ENCODE results near the gene GFOD1. TPM values are rescaled to one million over a fixed set of nuclear protein-coding genes. Genes with fewer than 3 reads are reported as not detected.

GFOD1 gene
- total RNA-seq, 1 experiment from 2014 or later = 6.1 TPM

- Histone ChIP-seq H2BK12ac (ENCODE audit: insufficient read length, low read depth, low read length) (no peak overlapping the region), H2BK20ac (ENCODE audit: low read depth, low read length, poor library complexity, severe bottlenecking) (no peak overlapping the region), H3T11ph (ENCODE audit: low read length) (no peak overlapping the region), H2AK5ac (ENCODE audit: insufficient read length, low read length) (no peak overlapping the region), H3K27ac (ENCODE audit: insufficient read length, low read depth, low read length) (no peak overlapping the region), H4K20me1 (ENCODE audit: control insufficient read depth, insufficient read depth, insufficient read length) (no peaks in the 10 kb centered on the region), H3K56ac (ENCODE audit: insufficient read length, low read depth, low read length) (no peak overlapping the region), H2BK15ac (ENCODE audit: low read depth, low read length) (no peak overlapping the region), H3K9me3 (ENCODE audit: control insufficient read depth, low read depth, low read length) (no peaks in the 10 kb centered on the region), H3K79me1 (ENCODE audit: insufficient read depth, low read depth, low read length, poor library complexity, severe bottlenecking) (no peaks in the 10 kb centered on the region), H3K4ac (ENCODE audit: low read depth, low read length) (no peak overlapping the region), H2BK5ac (ENCODE audit: insufficient read length, low read length) (no peak overlapping the region), H4K91ac (ENCODE audit: insufficient read length, low read depth, low read length) (no peak overlapping the region), H3K4me1 (ENCODE audit: insufficient read depth, low read length) (no peaks in the 10 kb centered on the region; the same call in 1 of the 2 replicates), H3K23me2 (ENCODE audit: insufficient read length, low read depth, low read length, poor library complexity, severe bottlenecking) (no peaks in the 10 kb centered on the region), H2BK120ac (ENCODE audit: low read depth, low read length, poor library complexity, severe bottlenecking) (no peak overlapping the region), H3K79me2 (ENCODE audit: insufficient read depth, low read length) (no peaks in the 10 kb centered on the region), H3K9ac (ENCODE audit: extremely low read depth, insufficient read length, low read length) (no peak overlapping the region), H3K14ac (ENCODE audit: insufficient read depth, low read length) (no peak overlapping the region), H4K5ac (ENCODE audit: insufficient read length, low read depth, low read length) (no peak overlapping the region), H4K8ac (replicated peaks; ENCODE audit: insufficient read length, low read depth, low read length) (no peak overlapping the region), H3K18ac (ENCODE audit: insufficient read length, low read depth, low read length) (no peak overlapping the region), H3K27me3 (ENCODE audit: insufficient read depth, low read length) (no peaks in the 10 kb centered on the region), H3K23ac (ENCODE audit: insufficient read length, low read depth, low read length) (no peak overlapping the region), H2AFZ (ENCODE audit: low read length) (no peak overlapping the region), H3K4me2 (ENCODE audit: insufficient read depth, insufficient read length, low read length) (no peak overlapping the region)
- Mint-ChIP-seq H3K4me1 (peaks cover 30 to 32% of the 10 kb centered on the region in 2 experiments), H3K27ac (no peak overlapping the region), H3K9me3 (no peaks in the 10 kb centered on the region), H3K36me3 (ENCODE audit: insufficient read depth in 1 of 3, low read depth in 3 of 3) (no peaks in the 10 kb centered on the region), H3K4me3 (no peak overlapping the region), H3K27me3 (ENCODE audit: low read depth) (no peaks in the 10 kb centered on the region; the same call in 1 of the 2 replicates)
- no peak for TF ChIP-seq CTCF (conservative IDR thresholded peaks at IDR 0.05)
- WGBS (ENCODE audit: extremely low coverage, insufficient read length, low lambda C conversion rate) = no CpG with 5 or more reads among the region's 17 CpGs
- DNase-seq = peak; percentile 30
Observed at GRCh38 chr6:13526727-13527670, 39.6 kb upstream of the GFOD1 start.
